HG02642 (cell line): ENCODE measurements around the gene DNAH6.
A peak's percentile ranks its signal among the peaks of the same experiment; 100 is the strongest.
"Not testable (repeated sequence)": the region's sequence is repeated elsewhere in the genome, so short reads cannot be mapped to it uniquely, and the experiment has no call there.

Source experiments
- ATAC-seq: cut with Tn5 transposase; IDR thresholded peaks from one replicate; pipeline ENCODE4 v1.9.1; 2021; ENCODE audit warnings: mild to moderate bottlenecking; ENCODE audit not compliant: unreplicated experiment, poor library complexity

DNAH6 gene

GRCh38 chr2:84731185-84731584 lies 214.9 kb downstream of the DNAH6 start:
- ATAC-seq, result no peak

DNA sequence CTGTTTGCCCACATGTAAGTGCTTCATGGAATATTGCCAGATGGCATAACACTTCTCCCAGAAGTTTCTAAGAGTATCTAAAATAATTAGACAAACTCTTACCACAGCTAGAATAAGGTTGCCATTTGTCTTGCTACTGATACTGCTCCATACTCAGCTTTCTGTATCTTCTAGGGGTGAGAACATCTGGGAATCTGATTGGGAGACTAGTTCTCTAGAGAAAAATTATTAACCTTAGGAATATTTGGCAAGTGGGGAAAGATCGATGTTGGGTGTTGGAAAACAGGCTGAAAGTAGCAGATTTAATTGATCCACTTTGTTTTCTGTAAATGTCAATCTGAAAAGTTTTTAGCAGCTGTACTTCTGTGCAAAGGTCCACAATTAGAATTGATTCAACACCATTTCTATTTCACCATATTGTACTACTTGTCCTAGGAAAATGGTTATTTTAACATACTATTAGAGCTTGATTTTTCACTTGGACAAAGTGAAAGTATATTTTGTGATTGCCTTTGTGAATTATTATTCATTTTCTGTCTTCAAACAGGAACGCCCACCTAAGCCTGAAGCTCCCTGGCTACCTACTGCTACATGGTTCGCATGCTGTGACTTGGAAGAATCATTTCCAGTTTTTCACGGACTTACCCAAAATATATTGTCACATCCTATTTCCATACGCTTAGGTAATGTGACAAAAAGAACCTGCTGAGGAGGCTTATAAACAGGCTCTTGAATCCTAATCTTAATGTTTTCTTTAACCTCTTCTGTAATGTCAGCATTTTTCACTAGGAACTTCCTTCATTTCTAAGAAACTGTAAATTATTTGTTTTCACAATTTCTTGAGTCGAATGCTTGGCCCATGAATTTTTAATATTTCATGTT lies 216.8 kb downstream of the DNAH6 start:
- ATAC-seq, result no peak

GRCh38 chr2:84735389-84735788 lies 219.1 kb downstream of the DNAH6 start:
- no peak for ATAC-seq

- ATAC-seq, result peak; percentile 97
Measured at GRCh38 chr2:84741182-84741822, 225.0 kb downstream of the DNAH6 start.

- ATAC-seq, result no peak
Measured at GRCh38 chr2:84748341-84748740, 232.0 kb downstream of the DNAH6 start.

GRCh38 chr2:84749442-84749841 lies 233.1 kb downstream of the DNAH6 start:
- no peak for ATAC-seq

DNA sequence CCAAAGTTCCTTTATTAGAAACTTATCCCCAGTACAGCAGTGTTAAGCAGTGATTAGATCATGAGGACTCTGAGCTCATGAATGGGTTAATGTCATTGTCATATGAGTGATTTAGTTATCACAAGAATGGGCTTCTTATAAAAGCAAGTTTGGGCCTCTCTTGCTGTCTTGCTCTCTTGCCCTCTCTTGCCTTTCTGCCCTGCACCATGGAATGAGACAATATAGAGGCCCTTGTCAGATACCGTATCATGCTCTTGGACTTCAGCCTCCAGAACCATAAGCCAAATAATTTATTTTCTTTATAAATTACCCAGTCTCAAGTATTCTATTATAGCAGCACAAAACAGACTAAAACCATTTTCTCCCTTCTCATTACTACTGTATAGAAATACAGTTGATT lies 238.8 kb downstream of the DNAH6 start:
- no peak for ATAC-seq

GRCh38 chr2:84757648-84758047 lies 241.3 kb downstream of the DNAH6 start:
- no peak for ATAC-seq

DNA sequence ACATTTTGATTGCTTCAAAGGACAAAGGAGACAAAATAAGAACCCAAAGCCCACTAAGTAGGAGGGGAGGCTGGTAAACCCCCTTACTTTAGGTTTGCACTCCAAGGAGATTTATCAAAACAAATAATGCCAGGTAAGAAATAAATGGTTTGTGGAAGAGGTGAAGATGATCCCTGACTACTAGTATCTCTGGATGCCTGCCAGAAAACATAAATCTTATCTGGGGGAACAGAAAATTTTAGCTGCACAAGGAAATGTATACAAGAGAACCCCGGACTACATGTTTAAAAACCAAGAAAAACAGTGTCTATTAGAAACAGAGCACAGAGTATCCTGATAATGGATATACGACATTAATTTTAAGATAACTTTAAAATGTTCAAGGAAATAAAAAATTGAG lies 250.5 kb downstream of the DNAH6 start:
- ATAC-seq, result no peak

- no peak for ATAC-seq
Measured at GRCh38 chr2:84768840-84769239, 252.5 kb downstream of the DNAH6 start.

GRCh38 chr2:84770280-84770679 lies 254.0 kb downstream of the DNAH6 start:
- no peak for ATAC-seq

DNA sequence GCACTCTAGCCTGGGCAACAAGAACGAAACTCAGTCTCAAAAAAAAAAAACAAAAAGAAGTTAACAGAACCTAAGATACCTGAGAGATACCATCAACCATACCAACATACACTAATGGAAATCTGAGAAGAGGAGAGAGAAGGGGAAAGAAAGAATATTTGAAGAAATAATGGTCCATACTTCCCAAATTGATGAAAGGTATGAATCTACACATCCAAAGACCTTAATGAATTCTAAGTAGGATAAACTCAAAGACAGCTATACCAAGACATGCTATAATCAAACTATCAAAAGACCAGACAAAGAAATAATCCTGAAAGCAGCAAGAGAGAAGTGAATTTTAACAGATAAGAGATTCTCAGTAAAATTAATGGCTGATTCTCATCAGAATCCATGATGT lies 255.0 kb downstream of the DNAH6 start:
- no peak for ATAC-seq

- not testable (repeated sequence) for ATAC-seq
Measured at GRCh38 chr2:84773562-84773961, 257.3 kb downstream of the DNAH6 start.

- no peak for ATAC-seq
Measured at GRCh38 chr2:84776011-84776410, 259.7 kb downstream of the DNAH6 start.

DNA sequence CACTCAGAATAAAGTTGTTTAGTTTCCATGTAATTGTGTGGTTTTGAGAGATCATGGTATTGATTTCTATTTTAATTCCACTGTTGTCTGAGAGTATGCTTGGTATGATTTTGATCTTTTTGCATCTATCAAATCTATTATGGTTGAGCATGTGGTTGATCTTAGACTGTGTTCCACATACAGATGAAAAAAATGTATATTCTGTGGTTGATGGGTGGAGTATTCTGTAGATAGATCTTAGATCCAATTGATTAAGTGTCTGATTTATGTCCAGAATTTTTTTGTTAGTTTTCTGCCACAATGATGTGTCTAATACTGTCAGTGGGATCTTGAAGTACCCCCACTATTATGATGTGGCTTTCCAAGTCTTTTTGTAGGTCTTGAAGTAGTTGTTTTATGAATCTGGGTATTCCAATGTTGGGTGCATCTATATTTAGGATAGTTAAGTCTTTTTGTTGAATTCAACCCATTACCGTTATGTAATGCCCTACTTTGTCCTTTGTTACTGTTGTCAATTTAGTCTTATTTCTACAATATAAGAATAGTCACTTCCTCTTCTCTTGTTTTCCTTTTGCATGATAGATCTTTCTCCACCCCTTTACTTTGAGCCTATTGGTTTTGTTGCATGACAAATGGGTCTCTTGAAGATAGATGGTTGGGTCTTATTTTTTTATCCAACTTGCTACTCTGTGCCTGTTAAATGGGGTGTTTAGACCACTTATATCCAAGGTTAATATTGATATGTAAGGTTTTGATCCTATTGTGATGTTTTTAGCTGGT lies 262.8 kb downstream of the DNAH6 start:
- no peak for ATAC-seq

DNA sequence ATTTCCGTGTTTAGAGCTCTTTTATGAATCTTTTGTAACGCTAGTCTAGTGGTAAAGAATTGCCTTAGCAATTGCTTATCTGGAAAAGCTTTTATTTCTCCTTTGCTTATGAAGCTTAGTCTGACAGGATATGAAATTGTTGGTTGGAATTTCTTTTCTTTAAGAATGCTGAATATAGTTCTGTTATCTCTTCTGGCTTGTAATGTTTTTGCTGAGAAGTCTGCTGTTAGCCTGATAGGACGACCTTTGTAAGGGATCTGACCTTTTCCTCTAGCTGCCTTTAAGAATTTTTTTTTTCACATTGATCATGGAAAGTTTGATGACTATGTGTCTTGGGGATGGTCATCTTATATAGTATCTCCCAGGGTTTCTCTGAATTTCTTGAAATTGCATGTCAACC lies 263.5 kb downstream of the DNAH6 start:
- ATAC-seq, result no peak

DNA sequence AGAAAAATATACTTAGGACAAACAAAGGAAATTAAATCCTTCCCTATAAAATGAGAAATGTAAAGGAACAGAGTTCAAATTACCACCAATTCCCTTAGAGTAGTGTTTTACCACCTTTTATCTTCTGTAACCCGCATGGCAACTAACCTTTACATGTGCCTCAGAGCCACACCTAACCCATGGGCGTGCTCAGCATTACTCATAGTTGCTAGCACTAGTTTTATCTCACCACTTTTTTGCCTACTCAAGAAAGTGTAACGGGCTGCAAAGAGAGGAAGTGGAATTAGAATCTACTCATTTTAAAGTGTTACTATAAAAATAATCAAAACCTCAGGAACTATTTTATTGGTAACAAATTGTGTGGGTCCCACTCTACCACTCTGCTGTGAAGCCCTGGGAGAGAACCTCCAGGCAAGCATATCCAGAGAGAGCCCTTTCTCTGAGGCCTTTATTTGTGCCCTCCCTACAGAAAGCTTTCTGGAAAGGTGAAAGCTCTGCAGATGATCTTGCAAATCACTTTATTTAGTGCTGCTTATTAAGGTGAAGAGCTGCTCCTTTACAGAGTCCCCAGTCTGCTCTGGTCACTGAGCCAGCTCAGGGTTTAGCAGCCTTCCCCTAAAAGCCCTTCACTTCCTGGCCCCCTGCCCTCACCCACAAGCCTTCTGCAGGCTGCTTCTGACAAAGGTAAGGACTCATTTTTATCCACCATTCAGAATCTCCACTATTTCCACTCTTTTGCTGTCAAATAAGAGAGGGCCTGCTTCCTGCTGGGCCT lies 265.8 kb downstream of the DNAH6 start:
- ATAC-seq, result peak; percentile 83

- ATAC-seq, result no peak
Measured at GRCh38 chr2:84782717-84783442, 266.6 kb downstream of the DNAH6 start.

GRCh38 chr2:84785950-84786349 lies 269.7 kb downstream of the DNAH6 start:
- no peak for ATAC-seq

GRCh38 chr2:84786601-84787000 lies 270.3 kb downstream of the DNAH6 start:
- ATAC-seq, result no peak
